Mucosa of descending colon (tissue), 3 donors: ENCODE results near the gene MKNK1. TPM values are rescaled to one million over a fixed set of nuclear protein-coding genes. Genes with fewer than 3 reads are reported as not detected.

ENCODE experiments used
- ATAC-seq: fragments of 200-7000 bp; cut with Tn5 transposase; one replicate; pipeline ENCODE4 v1.9.1; 2020; ENCODE audit warnings: mild to moderate bottlenecking, moderate library complexity
- DNase-seq, 3 donors: peaks; one replicate each; pipeline ENCODE4 v3.0.0-alpha.2; 2020
- H3K36me3 ChIP-seq: fragments of 200-600 bp; one replicate; pipeline ENCODE4 v1.8.0; 2021; ENCODE audit warnings: low read depth, mild to moderate bottlenecking
- H3K4me1 ChIP-seq: fragments of 200-600 bp; one replicate; pipeline ENCODE4 v1.8.0; 2021; ENCODE audit warnings: low read depth, mild to moderate bottlenecking
- H3K4me3 ChIP-seq: fragments of 200-600 bp; one replicate; pipeline ENCODE4 v1.8.0; 2021; ENCODE audit warnings: mild to moderate bottlenecking
- H3K9me3 ChIP-seq: fragments of 200-600 bp; one replicate; pipeline ENCODE4 v1.8.0; 2021; ENCODE audit warnings: mild to moderate bottlenecking
- CTCF ChIP-seq: fragments of 200-600 bp; IDR thresholded peaks from one replicate; pipeline ENCODE4 v1.8.0; 2022; ENCODE audit warnings: antibody characterized with exemption, mild to moderate bottlenecking
- intact Hi-C, 2 donors: fragments of 100-400 bp; cut with DNase I in 1 of 2; cut with micrococcal nuclease in 1 of 2; formaldehyde crosslinking; loops; one replicate each; pipeline versions ENCODE4 v1.11.0 to v1.11.1; 2022; cut with DNase I, micrococcal nuclease
- total RNA-seq, 3 donors: library from RNA; stranded (reverse); fragmentation: NEBNext Ultra II Directional in 2 of 3; extraction: Animal tissue kit (Norgen Biotek cat#: 25700) in 2 of 3; gene quantifications; one replicate each; pipeline versions ENCODE4 v1.2.1 to v1.2.4, GENCODE V29; 2021 to 2023
- donor health status: DM: no; HTN: no; CAD: no; lungs with moderate emphysema.
- donor health status: DM: no; HTN: no; CAD: no.
- donor health status: DM: no; HTN: yes; CAD: no.

Gene MKNK1
- total RNA-seq, 3 donors from 2014 or later: 51.5 to 65.7 (median 59.3) TPM

GRCh38 chr1:46556822-46557221 lies 47.2 kb downstream of the MKNK1 start:
- Histone ChIP-seq H3K9me3 (no peaks in the 10 kb centered on the region), H3K4me3 (no peak overlapping the region), H3K36me3 (peaks cover 3% of the 10 kb centered on the region), H3K4me1 (no peaks in the 10 kb centered on the region)
- intact Hi-C loops: no loop called here
- TF ChIP-seq CTCF: no peak
- peak; percentile 88 for ATAC-seq
- DNase-seq: no peak

- TF ChIP-seq CTCF: no peak
- Histone ChIP-seq H3K4me3 (no peak overlapping the region), H3K4me1 (no peaks in the 10 kb centered on the region), H3K36me3 (peaks cover 3% of the 10 kb centered on the region), H3K9me3 (no peaks in the 10 kb centered on the region)
- intact Hi-C loops: no loop called here
- DNase-seq: no peak
- no peak for ATAC-seq
These were observed 48.0 kb downstream of the MKNK1 start for GRCh38 chr1:46555826-46556619.

- Histone ChIP-seq H3K9me3 (no peaks in the 10 kb centered on the region), H3K36me3 (peaks cover 3% of the 10 kb centered on the region), H3K4me3 (no peak overlapping the region), H3K4me1 (no peaks in the 10 kb centered on the region)
- intact Hi-C loops: no loop called here
- no peak for ATAC-seq
- TF ChIP-seq CTCF: no peak
- DNase-seq: no peak
These were observed 49.3 kb downstream of the MKNK1 start for GRCh38 chr1:46554597-46555381.

GRCh38 chr1:46554236-46554596 lies 49.9 kb downstream of the MKNK1 start:
- intact Hi-C loops: no loop called here
- DNase-seq (no peak), ATAC-seq (no peak)
- no peaks in the 10 kb centered on the region for H3K9me3 ChIP-seq
- H3K4me1 ChIP-seq: no peaks in the 10 kb centered on the region
- no peak for TF ChIP-seq CTCF
- no peak overlapping the region for H3K4me3 ChIP-seq
- peaks cover 3% of the 10 kb centered on the region for H3K36me3 ChIP-seq

GRCh38 chr1:46553506-46553905 lies 50.6 kb downstream of the MKNK1 start:
- Histone ChIP-seq H3K4me3 (no peak overlapping the region), H3K36me3 (peaks cover 1% of the 10 kb centered on the region), H3K4me1 (no peaks in the 10 kb centered on the region), H3K9me3 (no peaks in the 10 kb centered on the region)
- no peak for TF ChIP-seq CTCF
- ATAC-seq (no peak), DNase-seq (no peak)
- intact Hi-C loops: no loop called here
